Measurements from ENCODE around the gene CD300E.

The CD300E gene

GRCh38 chr17:74561586-74561985, 62.0 kb downstream of the CD300E start:
- no peak for DNase-seq

All from T1000 (cell line).